AG04449 (cell line): ENCODE data around the gene EFNA1.

ENCODE experiments used
- CTCF ChIA-PET: fragments of 350-600 bp; formaldehyde crosslinking; extraction: SDS; loops from one replicate; lab custom pipeline; 2021; ENCODE audit warnings: antibody characterized with exemption; lab: Yijun Ruan, JAX
- POLR2A ChIA-PET: fragments of 400-600, 350-600 bp; formaldehyde crosslinking; extraction: SDS; loops from one replicate; lab custom pipeline; 2020; ENCODE audit warnings: antibody characterized with exemption, inconsistent platforms; lab: Yijun Ruan, JAX
- DNase-seq: peaks from one replicate; pipeline ENCODE4 v3.0.0-alpha.2; 2010; ENCODE audit warnings: low read depth, low spot score
- H3K4me3 ChIP-seq: 2 replicates; pipeline ENCODE4 v1.5.1; 2011; ENCODE audit warnings: low read depth, mild to moderate bottlenecking, control low read depth, low read length
- CTCF ChIP-seq: IDR thresholded peaks from one replicate; pipeline ENCODE4 v1.5.1; 2011; ENCODE audit warnings: mild to moderate bottlenecking, moderate library complexity, low read length, control low read depth, inconsistent platforms; ENCODE audit not compliant: insufficient read depth; ENCODE audit errors: missing control alignments

The EFNA1 gene

GRCh38 chr1:155135415-155136028 is 7.8 kb downstream of the EFNA1 start, which contains the start of gene SLC50A1:
Gene SLC50A1, plus strand, starts transcription at chr1:155135852. Its CDS starts 60 bp downstream, at chr1:155135912.
- TF ChIP-seq CTCF, result no peak

GRCh38 chr1:155136748-155137147 is 9.1 kb downstream of the EFNA1 start:
- ChIA-PET CTCF (interaction anchor here (2.2 to 4.9 kb wide), 4 partner anchors 30 to 51 kb away, joined by 12 to 26 read pairs (median 15); partner anchors contain the start of gene KRTCAP2), POLR2A (interaction anchor here (0.9 kb wide), 1 partner anchor 28 kb away, joined by 4 read pairs; no protein-coding TSS in a partner anchor)
- TF ChIP-seq CTCF, result no peak

More at GRCh38 chr1:155135415-155136028, 7.8 kb downstream of the EFNA1 start, which contains the start of gene SLC50A1:
- ChIA-PET POLR2A (interaction anchor here (0.6 to 1.5 kb wide), 3 partner anchors 27 to 545 kb away, joined by 3 to 6 read pairs (median 4); partner anchors contain the start of gene KRTCAP2), CTCF (interaction anchor here (0.9 to 4.9 kb wide), 7 partner anchors 32 to 136 kb away, joined by 3 to 35 read pairs (median 9); partner anchors contain the start of gene KRTCAP2)
- H3K4me3 ChIP-seq, result peak within 1 kb of the TSS; percentile 94
- DNase-seq, result peak; percentile 46

GRCh38 chr1:155137154-155137949 is 9.7 kb downstream of the EFNA1 start:
- CTCF ChIA-PET, result interaction anchor here (0.7 to 4.9 kb wide), 8 partner anchors 8 to 120 kb away, joined by 3 to 26 read pairs (median 8); partner anchors contain the start of gene KRTCAP2
- no peak for DNase-seq
- TF ChIP-seq CTCF, result no peak
- POLR2A ChIA-PET, result no interaction called here
- peak overlapping the region; percentile 53 for H3K4me3 ChIP-seq

More at GRCh38 chr1:155136748-155137147, 9.1 kb downstream of the EFNA1 start:
- DNase-seq, result no peak
- peak overlapping the region; percentile 53 for H3K4me3 ChIP-seq

GRCh38 chr1:155139895-155140629 is 12.4 kb downstream of the EFNA1 start, which contains the start of gene DPM3:
Gene DPM3, minus strand, starts transcription at chr1:155140531. Its CDS starts 291 bp downstream, at chr1:155140240.
- CTCF ChIA-PET, result interaction anchor here (1.1 to 2.2 kb wide), 3 partner anchors 28 to 55 kb away, joined by 3 to 6 read pairs (median 3); no protein-coding TSS in a partner anchor
- H3K4me3 ChIP-seq, result peak within 1 kb of the TSS; percentile 83
- POLR2A ChIA-PET, result no interaction called here
- no peak for DNase-seq
- no peak for TF ChIP-seq CTCF

- ChIA-PET CTCF (interaction anchor here (1.1 to 2.2 kb wide), 3 partner anchors 27 to 55 kb away, joined by 3 to 6 read pairs (median 3); no protein-coding TSS in a partner anchor), POLR2A (no interaction called here)
- peak overlapping the region; percentile 83 for H3K4me3 ChIP-seq
- no peak for TF ChIP-seq CTCF
- no peak for DNase-seq
Observed at GRCh38 chr1:155140630-155140953, 12.9 kb downstream of the EFNA1 start.
